Pancreas (tissue), 10 donors: ENCODE results near the gene STAT4. TPM values are rescaled to one million over a fixed set of nuclear protein-coding genes. Genes with fewer than 3 reads are reported as not detected.
A peak's percentile ranks its signal among the peaks of the same experiment; 100 is the strongest.

Source experiments
- ATAC-seq, 4 donors: fragments of 200-7000 bp; cut with Tn5 transposase; one replicate each; pipeline versions ENCODE4 v1.8.0 to v1.9.1; 2020; ENCODE audit warnings: mild to moderate bottlenecking in 4 of 4, moderate library complexity in 4 of 4
- DNase-seq, 6 donors: peaks; one replicate each; pipeline ENCODE4 v3.0.0-alpha.2; 2020
- FAIRE-seq: peaks from 2 replicates; lab custom pipeline; 2012; peaks lifted over from hg19 to GRCh38; lab: Jason Lieb, UNC
- H3K27ac ChIP-seq, 4 donors: fragments of 200-600 bp; sonication (generic); 1 replicate in 3 of 4; 2 replicates in 1 of 4; pipeline versions ENCODE4 v1.5.0 to v1.8.0; 2020
- H3K27me3 ChIP-seq, 4 donors: fragments of 200-600 bp; one replicate each; pipeline ENCODE4 v1.8.0; 2021
- H3K36me3 ChIP-seq, 3 donors: fragments of 200-600 bp; sonication (generic) in 1 of 3; one replicate each; pipeline versions ENCODE4 v1.5.0 to v1.8.0; 2020 to 2021
- H3K4me1 ChIP-seq, 3 donors: fragments of 200-600 bp; one replicate each; pipeline ENCODE4 v1.8.0; 2021
- H3K4me3 ChIP-seq, 4 donors: fragments of 200-600 bp; sonication (generic) in 2 of 4; one replicate each; pipeline versions ENCODE4 v1.5.0 to v1.8.0; 2020 to 2021
- H3K9me3 ChIP-seq, 4 donors: fragments of 200-600 bp; one replicate each; pipeline ENCODE4 v1.8.0; 2021
- WGBS, 2 donors: extraction: QIAGEN DNeasy Blood & Tissue Kit; methylation state at CpG; one replicate each; pipeline ENCODE4 v1.1.7; 2013; 5-methylcytosine and 5-hydroxymethylcytosine counted together
- intact Hi-C, 3 donors: fragments of 100-400 bp; cut with DNase I; formaldehyde crosslinking; loops; one replicate each; pipeline versions ENCODE4 v1.11.1 to v1.14.2; 2022
- polyA plus RNA-seq, 2 donors: library from polyadenylated mRNA; stranded (reverse); fragments of 200-250 nt; gene quantifications; one replicate each; pipeline ENCODE4 v1.2.3, GENCODE V29; 2013
- total RNA-seq, 6 donors: library from RNA; stranded (reverse); fragmentation: NEBNext Ultra II Directional in 4 of 6; extraction: Animal tissue kit (Norgen Biotek cat#: 25700) in 4 of 6; gene quantifications; one replicate each; pipeline versions ENCODE4 v1.2.1 to v1.2.4, GENCODE V29; 2021 to 2023
- TF ChIP-seq, protein P1 (sequence below), 4 donors: fragments of 200-600 bp; sonication (generic) in 3 of 4; IDR thresholded peaks; one replicate each; pipeline versions ENCODE4 v1.5.0 to v1.8.0; 2021; ENCODE audit warnings: antibody characterized with exemption in 4 of 4
- donor health status: healthy with polysubstance abuse.
- donor health status: DM: no; HTN: no; CAD: no; lungs with moderate emphysema.
- donor health status: DM: no; HTN: no; CAD: no.
- donor health status: control.
- donor health status: control.
- donor health status: Bipolar disorder and iron deficiency.
- donor health status: DM: yes; HTN: yes; CAD: no.
- donor health status: DM: no; HTN: no; CAD: no.
- donor health status: DM: no; HTN: no; CAD: no.
- donor health status: DM: yes; HTN: yes; CAD: no.

The STAT4 gene
- total and polyA plus RNA-seq, 8 donors: 0.60 to 6.4 (median 1.8) TPM

GRCh38 chr2:191006297-191006696 is 144.5 kb downstream of the STAT4 start:
- no peaks in the 10 kb centered on the region for H3K27me3 ChIP-seq
- DNase-seq (no peak), FAIRE-seq (no peak), ATAC-seq (no peak)
- WGBS, 2 donors: 91 to 99% methylated on average over 3 of the region's 3 CpGs
- intact Hi-C loops: no loop called here
- H3K9me3 ChIP-seq: no peaks in the 10 kb centered on the region
- TF ChIP-seq, protein P1, sequence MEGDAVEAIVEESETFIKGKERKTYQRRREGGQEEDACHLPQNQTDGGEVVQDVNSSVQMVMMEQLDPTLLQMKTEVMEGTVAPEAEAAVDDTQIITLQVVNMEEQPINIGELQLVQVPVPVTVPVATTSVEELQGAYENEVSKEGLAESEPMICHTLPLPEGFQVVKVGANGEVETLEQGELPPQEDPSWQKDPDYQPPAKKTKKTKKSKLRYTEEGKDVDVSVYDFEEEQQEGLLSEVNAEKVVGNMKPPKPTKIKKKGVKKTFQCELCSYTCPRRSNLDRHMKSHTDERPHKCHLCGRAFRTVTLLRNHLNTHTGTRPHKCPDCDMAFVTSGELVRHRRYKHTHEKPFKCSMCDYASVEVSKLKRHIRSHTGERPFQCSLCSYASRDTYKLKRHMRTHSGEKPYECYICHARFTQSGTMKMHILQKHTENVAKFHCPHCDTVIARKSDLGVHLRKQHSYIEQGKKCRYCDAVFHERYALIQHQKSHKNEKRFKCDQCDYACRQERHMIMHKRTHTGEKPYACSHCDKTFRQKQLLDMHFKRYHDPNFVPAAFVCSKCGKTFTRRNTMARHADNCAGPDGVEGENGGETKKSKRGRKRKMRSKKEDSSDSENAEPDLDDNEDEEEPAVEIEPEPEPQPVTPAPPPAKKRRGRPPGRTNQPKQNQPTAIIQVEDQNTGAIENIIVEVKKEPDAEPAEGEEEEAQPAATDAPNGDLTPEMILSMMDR (IDR thresholded peaks at IDR 0.05): no peak
- peaks cover 0 to 1% (median 0%) of the 10 kb centered on the region in 3 donors for H3K4me1 ChIP-seq
- peaks cover 0 to 49% (median 20%) of the 10 kb centered on the region in 3 donors for H3K36me3 ChIP-seq
- no peak overlapping the region for H3K27ac ChIP-seq
- H3K4me3 ChIP-seq: no peak overlapping the region

DNA sequence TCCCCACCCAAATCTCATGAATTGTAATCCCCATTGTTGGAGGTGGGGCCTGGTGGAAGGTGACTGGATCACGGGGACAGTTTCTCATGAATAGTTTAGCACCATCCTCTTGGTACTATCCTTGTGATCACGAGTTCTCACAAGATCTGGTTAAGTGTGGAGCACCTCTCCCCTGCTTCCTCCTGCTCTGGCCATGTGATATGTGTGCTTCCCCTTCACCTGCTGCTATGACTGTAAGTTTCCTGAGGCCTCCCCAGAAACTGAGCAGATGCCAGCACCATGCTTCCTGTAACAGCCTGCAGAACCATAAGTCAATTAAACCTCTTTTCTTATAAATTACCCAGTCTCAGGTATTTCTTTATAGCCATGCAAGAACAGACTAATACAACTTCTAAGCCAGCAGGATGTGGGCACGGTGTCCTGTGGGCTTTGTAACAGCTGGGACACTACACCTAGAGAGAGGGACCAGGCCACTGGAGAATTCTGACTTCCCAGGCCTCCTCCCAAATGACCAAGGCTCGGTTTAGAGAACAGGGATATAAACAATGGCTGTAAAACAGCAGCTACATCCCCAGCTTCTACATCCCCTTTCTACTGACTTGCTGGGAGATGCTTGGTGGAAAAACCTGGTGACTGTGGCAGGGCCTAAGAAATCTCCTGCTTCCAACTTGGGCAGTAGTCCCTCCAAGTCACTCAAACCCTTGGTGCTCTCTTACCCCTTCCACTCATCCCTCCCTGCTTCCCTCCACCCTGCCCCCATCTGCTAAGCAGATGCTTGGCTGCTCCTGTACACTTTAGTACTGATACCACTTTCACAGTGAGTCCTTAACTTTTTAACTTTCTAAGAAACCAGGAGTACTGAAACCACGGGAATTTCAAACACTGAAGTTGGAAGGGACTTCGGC is 147.1 kb downstream of the STAT4 start:
- intact Hi-C loops: no loop called here
- Histone ChIP-seq H3K9me3 (no peaks in the 10 kb centered on the region), H3K27me3 (no peaks in the 10 kb centered on the region), H3K4me3 (no peak overlapping the region), H3K36me3 (peaks cover 0 to 56% (median 20%) of the 10 kb centered on the region in 3 donors), H3K4me1 (no peaks in the 10 kb centered on the region), H3K27ac (no peak overlapping the region)
- 95 to 97% methylated on average over 6 of the region's 6 CpGs for WGBS, 2 donors
- DNase-seq (no peak), FAIRE-seq (no peak), ATAC-seq (no peak)
- TF ChIP-seq, protein P1 (IDR thresholded peaks at IDR 0.05): no peak

- H3K36me3 ChIP-seq: peaks cover 5 to 69% (median 34%) of the 10 kb centered on the region in 3 donors
Measured at GRCh38 chr2:191001624-191002023, 149.2 kb downstream of the STAT4 start.

GRCh38 chr2:191001032-191001431 is 149.8 kb downstream of the STAT4 start:
- Histone ChIP-seq H3K4me3 (no peak overlapping the region), H3K9me3 (no peaks in the 10 kb centered on the region), H3K27me3 (no peaks in the 10 kb centered on the region), H3K4me1 (no peaks in the 10 kb centered on the region), H3K27ac (peak overlapping the region in 1 of 4 donors; percentile 11), H3K36me3 (peaks cover 5 to 69% (median 29%) of the 10 kb centered on the region in 3 donors)
- TF ChIP-seq, protein P1 (IDR thresholded peaks at IDR 0.05): no peak
- DNase-seq (no peak), FAIRE-seq (no peak), ATAC-seq (peak; percentile 59 to 76 (median 68))
- intact Hi-C loops: no loop called here
- 10 to 23% methylated on average over 2 of the region's 2 CpGs for WGBS, 2 donors

More at GRCh38 chr2:191001624-191002023, 149.2 kb downstream of the STAT4 start:
- FAIRE-seq (no peak), ATAC-seq (no peak), DNase-seq (no peak)
- H3K27ac ChIP-seq: peak overlapping the region in 1 of 4 donors; percentile 11
- WGBS, 2 donors: 67 to 80% methylated on average over 3 of the region's 3 CpGs
- intact Hi-C loops: no loop called here
- H3K27me3 ChIP-seq: no peaks in the 10 kb centered on the region
- TF ChIP-seq, protein P1 (IDR thresholded peaks at IDR 0.05): no peak
- no peak overlapping the region for H3K4me3 ChIP-seq
- H3K9me3 ChIP-seq: no peaks in the 10 kb centered on the region
- no peaks in the 10 kb centered on the region for H3K4me1 ChIP-seq
